HG03045 (cell line): ENCODE results near the gene MMAA.
"Not testable (repeated sequence)": the region's sequence is repeated elsewhere in the genome, so short reads cannot be mapped to it uniquely, and the experiment has no call there.

Experiments
- ATAC-seq: cut with Tn5 transposase; IDR thresholded peaks from one replicate; pipeline ENCODE4 v1.9.1; 2021; ENCODE audit warnings: mild to moderate bottlenecking, moderate library complexity; ENCODE audit not compliant: unreplicated experiment

Gene MMAA

GRCh38 chr4:145618932-145619638 lies at the start of gene MMAA:
MMAA (plus strand) TSS chr4:145619385; CDS start chr4:145639140, 19,755 bp downstream.
- ATAC-seq: peak; percentile 94

DNA sequence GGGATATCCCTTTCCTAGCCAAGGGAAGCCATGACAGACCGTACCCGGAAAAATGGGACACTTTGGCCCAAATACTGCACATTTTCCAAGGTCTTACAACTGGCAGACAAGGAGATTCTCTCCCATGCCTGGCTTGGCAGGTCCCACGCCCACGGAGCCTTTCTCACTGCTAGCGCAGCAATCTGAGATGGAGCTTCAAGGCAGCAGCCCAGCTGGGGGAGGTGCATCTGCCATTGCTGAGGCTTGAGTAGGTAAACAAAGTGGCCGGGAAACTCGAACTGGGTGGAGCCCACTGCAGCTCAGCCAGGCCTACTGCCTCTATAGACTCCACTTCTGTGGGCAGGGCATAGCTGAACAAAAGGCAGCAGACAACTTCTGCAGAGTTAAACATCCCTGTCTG lies 44.6 kb upstream of the MMAA start:
- ATAC-seq: not testable (repeated sequence)

GRCh38 chr4:145580906-145581305 lies 38.3 kb upstream of the MMAA start:
- ATAC-seq: no peak

DNA sequence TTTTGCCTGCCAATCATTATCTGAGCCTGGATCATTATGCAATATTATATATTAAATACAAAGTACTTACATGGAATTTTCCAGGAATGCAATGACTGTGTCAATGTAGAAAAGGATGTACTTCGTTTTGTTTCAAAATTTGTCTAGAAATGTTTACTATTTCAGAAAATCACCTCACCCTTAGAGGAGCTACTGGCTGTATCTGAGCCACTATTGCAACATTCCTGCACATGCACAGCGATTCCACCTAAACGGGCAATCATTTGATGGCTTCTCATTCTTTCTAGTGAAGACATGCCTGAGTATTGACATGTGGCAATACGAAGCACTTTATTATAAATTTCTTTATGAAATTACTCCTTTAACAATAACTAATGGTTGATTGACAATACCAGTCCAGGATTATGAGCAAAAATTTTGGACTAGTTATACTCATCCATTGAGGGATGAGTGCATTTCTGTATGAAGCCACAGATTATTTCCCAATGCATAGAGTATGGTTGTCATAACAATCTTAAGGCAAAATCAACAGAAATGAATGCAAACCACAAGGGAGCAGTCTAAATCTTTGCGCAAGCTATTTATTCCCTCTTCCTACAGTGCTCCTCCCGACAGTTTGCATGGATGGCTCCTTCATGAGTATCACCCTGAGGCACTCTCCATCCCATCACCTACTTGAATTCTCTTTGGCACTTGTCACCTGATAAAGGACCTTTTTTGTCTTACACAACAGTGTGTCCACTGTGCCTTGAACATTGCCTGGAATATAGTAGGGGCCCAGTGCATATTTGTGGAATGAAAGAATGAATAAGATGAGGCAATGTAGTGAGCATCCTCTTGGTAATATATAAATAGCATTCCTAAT lies 35.8 kb upstream of the MMAA start:
- ATAC-seq: no peak

GRCh38 chr4:145587088-145587754 lies 32.0 kb upstream of the MMAA start:
- ATAC-seq: no peak

- not testable (repeated sequence) for ATAC-seq
Observed at GRCh38 chr4:145589381-145589780, 29.8 kb upstream of the MMAA start.

GRCh38 chr4:145589916-145590702 lies 29.1 kb upstream of the MMAA start:
- ATAC-seq: no peak

DNA sequence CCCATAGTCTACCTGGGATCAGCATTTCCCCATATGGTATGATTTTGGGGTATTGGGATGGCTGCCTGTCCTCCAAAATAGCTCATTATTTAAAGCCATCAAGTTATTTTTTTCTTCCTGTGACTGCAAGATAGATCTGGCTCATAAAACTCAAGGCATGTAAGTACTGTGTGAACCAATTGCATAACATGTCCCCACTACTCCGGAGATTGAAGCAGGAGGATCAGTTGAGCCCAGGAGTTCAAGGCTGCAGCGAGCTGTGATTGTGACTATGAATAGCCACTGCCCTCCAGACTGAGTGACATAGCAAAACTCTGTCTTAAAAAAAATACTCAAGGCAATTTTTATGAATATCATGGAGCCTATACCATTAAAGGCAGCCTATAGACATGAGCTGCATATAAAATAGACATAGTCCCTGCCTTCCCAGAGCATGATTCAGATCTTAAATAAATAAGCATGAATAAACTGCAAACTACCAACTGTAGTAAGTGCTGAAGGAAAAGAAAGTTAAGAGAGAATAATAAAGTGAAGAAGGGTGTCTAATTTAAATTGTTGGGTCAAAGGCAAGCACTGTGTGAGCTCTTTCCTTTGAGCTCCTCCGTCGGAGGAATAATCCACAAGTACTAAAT lies 16.9 kb upstream of the MMAA start:
- ATAC-seq: no peak

DNA sequence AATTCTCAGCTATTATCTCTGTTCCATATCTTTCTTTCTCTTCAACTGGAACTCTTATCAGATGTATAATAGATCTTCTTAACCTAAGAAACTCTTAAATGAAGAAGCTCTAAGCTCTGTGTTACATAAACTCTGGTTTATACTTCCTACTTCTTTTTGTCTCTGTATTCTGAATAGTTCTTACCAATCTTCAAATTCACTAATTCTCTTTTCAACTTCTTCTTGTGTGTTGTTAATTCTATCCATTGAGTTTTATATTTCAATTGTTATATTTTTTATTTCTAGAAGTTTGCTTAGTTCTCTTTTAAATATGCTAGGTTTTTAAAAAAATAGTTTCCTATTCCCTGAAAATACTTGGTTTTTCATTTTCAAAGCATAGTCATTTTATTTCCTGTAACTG lies 13.2 kb upstream of the MMAA start:
- ATAC-seq: no peak

- peak; percentile 68 for ATAC-seq
Observed at GRCh38 chr4:145609481-145610427, 9.4 kb upstream of the MMAA start.

GRCh38 chr4:145613566-145614232 lies 5.5 kb upstream of the MMAA start:
- ATAC-seq: no peak

GRCh38 chr4:145614233-145614610 lies 5.0 kb upstream of the MMAA start:
- ATAC-seq: no peak

GRCh38 chr4:145618210-145618931 lies 814 bp upstream of the MMAA start:
- ATAC-seq: no peak

DNA sequence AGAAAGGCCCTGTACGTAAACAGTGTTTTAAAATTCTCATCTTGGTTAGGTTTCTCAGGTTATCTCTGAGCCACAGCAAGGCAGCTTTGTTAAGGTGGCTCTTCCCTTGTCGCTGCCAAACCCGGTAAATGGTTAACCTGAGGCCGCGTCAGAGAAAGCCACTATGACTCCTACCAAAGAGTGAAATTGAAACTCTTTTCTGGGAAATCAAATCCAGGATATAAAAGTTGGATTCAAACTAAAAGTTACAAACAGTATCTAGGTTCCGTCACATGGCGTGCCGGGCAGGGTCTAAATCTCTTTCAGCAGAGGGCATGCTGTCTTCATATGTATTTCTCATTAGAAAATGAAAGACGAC lies 433 bp downstream of the MMAA start:
- peak; percentile 49 for ATAC-seq

DNA sequence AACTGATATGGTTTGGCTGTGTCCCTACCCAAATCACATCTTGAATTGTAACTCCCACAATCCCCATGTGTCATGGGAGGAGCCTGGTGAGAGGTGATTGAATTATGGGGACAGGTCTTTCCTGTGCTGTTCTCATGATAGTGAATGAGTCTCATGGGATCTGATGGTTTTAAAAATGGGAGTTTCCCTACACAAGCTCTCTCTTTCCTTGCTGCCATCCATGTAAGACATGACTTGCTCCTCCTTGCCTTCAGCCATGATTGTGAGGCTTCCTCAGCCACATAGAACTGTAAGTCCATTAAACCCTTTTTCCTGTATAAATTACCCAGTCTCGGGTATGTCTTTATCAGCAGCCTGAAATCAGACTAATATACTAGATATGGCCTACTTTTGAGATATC lies 2.9 kb downstream of the MMAA start:
- not testable (repeated sequence) for ATAC-seq

DNA sequence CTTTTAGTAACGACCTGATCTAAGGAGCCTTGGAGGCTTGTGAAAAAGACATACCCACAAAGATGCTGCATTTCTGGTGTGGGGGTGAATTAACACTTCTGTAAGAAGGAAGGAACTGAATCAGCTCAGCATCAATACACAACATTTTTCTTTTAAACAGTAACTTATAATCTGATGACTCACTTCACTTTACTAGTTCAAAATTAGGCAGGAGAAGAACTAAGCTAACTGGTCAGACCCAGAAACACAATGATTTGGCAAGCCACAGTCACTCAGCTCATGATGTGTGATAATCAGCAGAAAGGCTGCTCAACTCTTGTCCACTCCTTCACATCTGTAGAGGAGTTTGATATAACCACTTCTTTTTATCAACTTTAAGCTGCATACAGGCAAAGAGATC lies 4.6 kb downstream of the MMAA start:
- no peak for ATAC-seq

DNA sequence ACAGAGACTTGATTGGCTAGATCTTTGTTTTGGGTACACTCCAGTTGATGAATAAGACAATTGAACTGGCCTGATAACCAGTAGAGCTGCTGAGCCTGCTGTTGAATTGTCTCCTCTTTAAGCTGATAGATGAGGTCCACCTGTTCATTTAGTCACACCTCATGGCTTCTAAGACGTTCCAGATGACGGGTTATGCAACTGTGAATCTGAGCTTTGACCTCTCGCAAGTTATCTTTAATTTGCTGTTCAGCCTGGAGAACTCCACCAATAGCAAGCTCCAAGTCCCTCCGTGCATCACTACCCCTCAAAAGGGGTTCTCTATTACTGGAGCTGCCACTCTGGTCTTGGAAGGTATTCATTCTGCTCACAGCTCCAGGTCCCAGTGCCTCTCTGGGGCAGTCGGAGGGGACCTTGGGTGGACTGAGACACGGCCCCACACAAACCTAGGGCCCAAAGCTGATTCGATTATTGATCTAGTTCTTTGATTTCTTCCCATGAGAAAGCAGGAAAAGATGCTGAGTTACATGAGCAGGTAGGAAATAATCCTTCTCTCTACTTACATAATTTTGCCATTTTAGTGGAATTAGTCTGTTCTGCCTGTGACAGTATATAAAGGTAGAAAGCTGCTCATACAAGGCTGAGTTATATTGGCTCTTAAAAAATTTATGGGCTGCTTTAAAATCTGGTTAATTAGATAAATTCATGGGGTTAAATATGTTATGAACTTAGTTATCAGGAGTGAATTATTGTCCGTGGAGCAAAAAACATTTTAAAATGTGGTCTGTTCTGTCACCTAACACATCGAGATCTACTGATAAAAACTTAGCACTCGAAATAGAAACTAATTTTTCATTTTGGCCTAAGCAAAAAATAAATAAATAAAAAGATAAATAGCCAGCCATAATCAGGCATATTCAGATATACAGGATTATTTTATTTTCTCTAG lies 6.8 kb downstream of the MMAA start:
- ATAC-seq: no peak
